T-helper 17 cell (primary cell): ENCODE measurements around the gene NAPSA. TPM values are rescaled to one million over a fixed set of nuclear protein-coding genes. Genes with fewer than 3 reads are reported as not detected.
"Not testable (repeated sequence)": the region's sequence is repeated elsewhere in the genome, so short reads cannot be mapped to it uniquely, and the experiment has no call there.

Experiments
- ATAC-seq: fragments of 150-1000 bp; cut with Tn5 transposase; 2 replicates; pipeline ENCODE4 v1.10.0; 2021; ENCODE audit warnings: mild to moderate bottlenecking, moderate library complexity
- DNase-seq, 3 donors: peaks; one replicate each; pipeline versions ENCODE4 v3.0.0 to v3.0.0-alpha.2; 2020 to 2021
- H3K9me3 ChIP-seq: one replicate; pipeline ENCODE4 v1.7.0; 2013; ENCODE audit warnings: low read length, mild to moderate bottlenecking; ENCODE audit not compliant: control insufficient read depth, poor library complexity, severe bottlenecking
- H3K27ac Mint-ChIP-seq: one replicate; pipeline ENCODE4 v1.8.0; 2022; ENCODE audit warnings: mild to moderate bottlenecking, moderate library complexity, mixed read lengths
- H3K27me3 Mint-ChIP-seq: one replicate; pipeline ENCODE4 v1.8.0; 2022; ENCODE audit warnings: mixed read lengths
- H3K36me3 Mint-ChIP-seq: one replicate; pipeline ENCODE4 v1.8.0; 2022; ENCODE audit warnings: low read depth, mixed read lengths
- H3K4me1 Mint-ChIP-seq: one replicate; pipeline ENCODE4 v1.8.0; 2022; ENCODE audit warnings: mild to moderate bottlenecking, mixed read lengths
- H3K4me3 Mint-ChIP-seq: one replicate; pipeline ENCODE4 v1.8.0; 2022; ENCODE audit warnings: mild to moderate bottlenecking, moderate library complexity, mixed read lengths
- total RNA-seq, 4 donors: library from RNA in 2 of 4; stranded (reverse) in 2 of 4; gene quantifications; one replicate each; pipeline ENCODE4 v1.2.3 and lab custom pipeline; 2022 to 2026

NAPSA gene
- total RNA-seq, 2 donors from 2014 or later: 0.73 to 0.99 TPM

DNA sequence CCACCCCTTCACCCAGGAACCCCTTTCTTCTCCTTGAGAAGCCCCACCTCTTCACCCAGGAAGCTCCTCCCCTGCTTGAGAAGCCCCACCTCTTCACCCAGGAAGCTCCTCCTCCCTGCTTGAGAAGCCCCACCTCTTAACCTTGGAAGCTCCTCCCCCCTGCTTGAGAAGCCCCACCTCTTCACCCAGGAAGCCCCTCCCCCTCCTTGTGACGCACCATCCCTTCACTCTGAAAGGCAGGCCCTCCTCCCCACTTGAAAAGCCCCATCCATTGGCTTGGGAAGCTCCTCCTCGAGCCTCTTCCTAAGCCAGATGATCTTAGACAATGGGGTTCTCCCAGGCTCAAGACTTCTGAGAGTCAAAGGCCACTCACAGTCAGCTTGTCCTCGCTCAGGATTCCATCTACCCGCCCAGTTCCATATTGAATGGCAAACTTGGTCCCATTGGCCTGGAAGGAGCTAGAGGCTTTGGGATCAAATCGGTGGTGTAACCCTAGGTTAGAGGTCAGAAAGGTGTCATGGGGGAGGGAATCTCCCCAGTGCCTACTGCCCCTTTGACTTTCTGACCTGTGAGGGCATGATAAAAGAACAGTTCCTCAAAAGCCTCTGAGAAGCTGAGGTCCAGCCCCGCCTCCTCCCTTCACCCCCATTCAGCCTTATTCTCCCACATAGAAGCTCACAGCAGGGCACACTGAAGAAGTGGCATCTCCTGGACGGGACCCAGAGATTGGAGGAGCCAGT lies 4.0 kb downstream of the NAPSA start:
- H3K27me3 Mint-ChIP-seq: no peaks in the 10 kb centered on the region
- ATAC-seq (no peak), DNase-seq (no peak)
- no peak overlapping the region for H3K27ac Mint-ChIP-seq
- no peaks in the 10 kb centered on the region for H3K36me3 Mint-ChIP-seq
- peaks cover 39% of the 10 kb centered on the region for H3K4me1 Mint-ChIP-seq
- H3K9me3 ChIP-seq: no peaks in the 10 kb centered on the region
- H3K4me3 Mint-ChIP-seq: peak overlapping the region; percentile 19

DNA sequence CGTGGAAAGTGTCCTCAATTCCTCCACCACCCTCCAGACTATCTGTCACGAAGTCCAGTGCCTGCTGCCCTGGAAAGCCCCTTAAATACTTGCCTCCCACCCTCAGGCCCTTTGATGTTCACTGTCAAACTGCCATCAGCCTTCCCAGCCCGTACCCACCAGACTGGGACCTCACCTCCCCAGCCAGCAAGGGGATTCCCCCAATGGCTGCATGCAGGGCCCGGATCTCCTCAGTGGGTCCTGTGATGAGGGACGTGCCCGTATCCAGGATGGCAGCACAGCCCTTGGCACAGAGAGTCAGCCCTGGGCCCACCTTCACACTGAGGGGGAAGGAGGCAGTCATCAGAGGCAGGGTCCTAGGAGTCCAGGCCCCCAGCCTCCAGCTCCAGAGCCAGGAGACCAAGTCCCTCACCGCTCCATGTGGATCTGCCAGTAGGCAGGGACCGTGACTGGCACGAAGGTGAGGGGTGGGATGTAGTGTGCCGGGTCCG lies 6.1 kb downstream of the NAPSA start:
- Mint-ChIP-seq H3K4me1 (peaks cover 28% of the 10 kb centered on the region), H3K36me3 (no peaks in the 10 kb centered on the region), H3K4me3 (peak overlapping the region; percentile 92), H3K27me3 (no peaks in the 10 kb centered on the region), H3K27ac (peak overlapping the region; percentile 95)
- DNase-seq (no peak), ATAC-seq (no peak)
- no peaks in the 10 kb centered on the region for H3K9me3 ChIP-seq

DNA sequence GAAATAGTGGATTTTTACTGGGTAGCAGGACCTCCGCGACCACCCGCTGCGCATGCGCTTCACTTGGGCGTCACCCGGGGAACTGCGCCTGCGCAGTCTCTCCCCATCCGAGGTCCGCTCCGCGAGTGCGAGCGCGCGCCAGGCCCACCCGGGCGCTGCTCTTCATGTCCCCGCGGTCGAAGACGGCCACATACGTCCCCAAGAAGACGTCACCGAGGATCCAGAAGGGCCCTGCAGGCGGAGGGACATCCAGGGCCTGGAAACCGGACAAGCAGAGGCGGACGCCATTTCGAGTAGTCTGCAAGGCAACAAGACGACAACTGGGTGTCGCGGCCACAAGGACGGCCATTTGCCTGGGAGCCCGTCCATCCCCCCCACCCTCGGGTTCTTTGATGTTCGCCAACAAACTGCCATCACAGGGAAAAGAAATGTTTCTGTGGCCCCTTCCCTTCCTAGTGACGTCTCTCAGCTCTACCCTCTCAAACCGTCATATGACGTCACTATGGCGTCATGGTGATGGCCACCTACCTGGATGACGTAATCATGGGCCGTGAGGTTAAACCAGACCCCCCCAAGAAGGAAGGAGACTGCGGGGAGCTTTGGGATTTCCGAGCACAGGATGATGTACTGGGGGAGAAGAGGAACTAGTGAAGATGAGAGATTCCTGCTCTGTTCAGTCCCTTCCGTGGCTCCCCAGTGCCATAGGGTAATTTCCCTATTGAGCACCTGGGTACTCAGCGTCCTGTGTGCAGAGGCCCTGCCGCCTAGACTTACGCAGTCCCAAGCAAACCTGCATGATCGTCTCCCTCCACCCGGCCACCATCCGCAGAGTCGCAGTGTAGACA lies 6.7 kb downstream of the NAPSA start:
- Mint-ChIP-seq H3K27ac (peak overlapping the region; percentile 95), H3K36me3 (no peaks in the 10 kb centered on the region), H3K27me3 (no peaks in the 10 kb centered on the region), H3K4me3 (peak overlapping the region; percentile 92), H3K4me1 (peaks cover 26% of the 10 kb centered on the region)
- ATAC-seq (peak; percentile 29), DNase-seq (peak; percentile 65 to 71 (median 70))
- H3K9me3 ChIP-seq: no peaks in the 10 kb centered on the region

- Mint-ChIP-seq H3K27me3 (no peaks in the 10 kb centered on the region), H3K27ac (peak overlapping the region; percentile 95), H3K36me3 (no peaks in the 10 kb centered on the region), H3K4me1 (peaks cover 22% of the 10 kb centered on the region), H3K4me3 (peak overlapping the region; percentile 92)
- ATAC-seq: peak; percentile 88
- no peaks in the 10 kb centered on the region for H3K9me3 ChIP-seq
- DNase-seq: peak; percentile 75 to 76 (median 76)
Measured at GRCh38 chr19:50357178-50358100, 8.0 kb downstream of the NAPSA start.

DNA sequence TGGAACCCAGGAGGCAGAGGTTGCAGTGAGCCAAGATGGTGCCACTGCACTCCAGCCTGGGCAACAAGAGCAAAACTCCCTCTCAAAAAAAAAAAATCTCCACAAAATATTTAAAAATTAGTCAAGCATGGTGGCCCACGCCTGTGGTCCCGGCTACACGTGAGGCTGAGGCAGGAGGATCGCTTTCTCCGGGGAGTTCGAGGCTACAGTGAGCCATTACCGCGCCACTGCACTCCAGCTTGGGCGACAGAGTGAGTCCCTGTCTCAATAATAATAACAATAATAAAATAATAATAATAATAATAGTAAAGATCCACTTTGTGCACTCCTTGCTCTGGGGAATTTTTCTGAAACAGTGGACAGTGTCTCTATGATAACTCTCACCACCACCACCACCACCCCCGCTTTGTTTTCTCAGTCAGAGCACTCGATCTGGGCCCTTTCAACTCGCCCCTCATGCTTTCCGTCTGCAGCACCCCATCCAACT lies 8.7 kb downstream of the NAPSA start:
- Mint-ChIP-seq H3K27ac (peak overlapping the region; percentile 95), H3K27me3 (no peaks in the 10 kb centered on the region), H3K36me3 (no peaks in the 10 kb centered on the region), H3K4me3 (peak overlapping the region; percentile 92), H3K4me1 (peaks cover 21% of the 10 kb centered on the region)
- no peak for ATAC-seq
- no peak for DNase-seq
- H3K9me3 ChIP-seq: no peaks in the 10 kb centered on the region

DNA sequence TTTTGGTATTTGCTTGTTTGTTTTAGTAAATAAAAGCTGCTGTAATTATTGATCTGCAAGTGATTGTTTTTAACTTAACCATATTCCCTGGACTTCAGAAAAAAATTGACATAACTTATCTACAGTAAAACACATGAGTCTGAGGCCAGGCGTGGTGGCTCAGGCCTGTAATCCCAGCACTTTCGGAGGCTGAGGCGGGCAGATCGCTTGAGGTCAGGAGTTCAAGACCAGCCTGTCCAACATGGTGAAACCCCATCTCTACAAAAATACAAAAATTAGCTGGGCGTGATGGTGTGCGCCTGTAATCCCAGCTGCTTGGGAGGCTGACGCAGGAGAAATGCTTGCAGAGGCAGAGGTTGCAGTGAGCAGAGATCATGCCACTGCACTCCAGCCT lies 12.0 kb downstream of the NAPSA start:
- H3K36me3 Mint-ChIP-seq, ATAC-seq, H3K9me3 ChIP-seq, DNase-seq, H3K27me3 Mint-ChIP-seq, H3K4me3 Mint-ChIP-seq, H3K4me1 Mint-ChIP-seq, H3K27ac Mint-ChIP-seq: not testable (repeated sequence)

DNA sequence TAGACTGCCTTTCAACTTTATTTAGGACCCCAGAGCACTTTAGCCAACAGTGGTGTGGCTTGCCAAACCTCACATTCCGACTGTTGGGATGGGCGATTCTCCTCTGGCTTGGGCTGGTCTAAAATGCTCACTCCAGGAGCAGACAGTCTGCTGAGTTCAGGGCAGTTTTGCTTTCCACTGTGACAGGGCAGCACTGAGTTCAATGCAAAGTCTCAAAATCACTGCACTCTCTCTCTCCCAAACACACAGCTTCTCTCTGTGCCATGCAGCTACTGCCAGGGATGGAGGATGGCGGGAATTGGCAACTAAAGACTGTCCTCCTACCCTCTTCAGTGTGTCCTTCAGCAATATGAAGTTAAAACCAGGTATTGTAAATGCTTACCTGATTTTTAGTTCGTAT lies 13.2 kb downstream of the NAPSA start:
- no peak for ATAC-seq
- Mint-ChIP-seq H3K27ac (no peak overlapping the region), H3K4me1 (peaks cover 7% of the 10 kb centered on the region)

DNA sequence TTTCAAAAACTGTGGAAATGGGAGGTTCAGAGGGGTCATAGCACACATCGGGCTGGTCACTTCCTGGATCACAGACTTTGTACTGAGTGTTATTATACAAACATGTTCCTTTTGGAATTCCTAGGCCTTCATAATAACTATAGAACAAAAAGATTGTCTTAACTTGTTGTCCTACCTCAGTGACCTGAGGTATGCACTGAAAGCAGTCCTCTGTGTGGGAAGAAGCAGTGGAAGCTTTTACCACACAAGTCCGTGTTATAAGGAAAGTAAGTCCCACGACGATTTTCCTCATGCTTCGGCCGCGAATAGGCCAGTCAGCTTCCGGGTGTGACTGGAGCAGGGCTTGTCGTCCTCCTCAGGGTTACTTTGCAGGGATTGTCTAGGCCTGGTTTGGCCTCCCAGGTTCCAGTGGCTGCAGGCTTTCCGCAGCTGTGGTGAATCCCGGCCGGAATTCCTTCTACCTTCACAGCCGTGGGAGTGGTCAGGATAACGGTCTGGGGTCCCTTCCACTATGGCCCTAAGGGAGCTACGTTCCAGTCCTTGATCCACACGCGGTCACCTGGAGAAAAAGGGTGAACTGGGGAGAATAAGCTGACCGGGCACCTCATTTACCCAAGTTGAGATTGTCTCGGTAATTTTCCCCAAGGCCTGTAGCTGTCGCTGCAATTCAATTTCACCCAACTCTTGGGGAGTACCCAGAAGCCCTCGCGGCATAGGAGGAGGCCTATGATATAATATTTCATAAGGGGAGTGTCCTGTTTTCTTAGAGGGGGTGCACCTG lies 16.0 kb downstream of the NAPSA start:
- Mint-ChIP-seq H3K36me3 (peaks cover 3% of the 10 kb centered on the region), H3K4me1 (peaks cover 8% of the 10 kb centered on the region), H3K27ac (no peak overlapping the region), H3K27me3 (no peaks in the 10 kb centered on the region), H3K4me3 (no peak overlapping the region)
- DNase-seq (no peak), ATAC-seq (no peak)
- no peaks in the 10 kb centered on the region for H3K9me3 ChIP-seq

More for the DNA sequence above, 13.2 kb downstream of the NAPSA start:
- H3K9me3 ChIP-seq: no peaks in the 10 kb centered on the region
- Mint-ChIP-seq H3K27me3 (no peaks in the 10 kb centered on the region), H3K36me3 (no peaks in the 10 kb centered on the region), H3K4me3 (no peak overlapping the region)
- DNase-seq: no peak

- not testable (repeated sequence) for DNase-seq, H3K36me3 Mint-ChIP-seq, H3K4me1 Mint-ChIP-seq, H3K9me3 ChIP-seq, H3K27me3 Mint-ChIP-seq
- Mint-ChIP-seq H3K27ac (peak overlapping the region; percentile 61), H3K4me3 (peak overlapping the region; percentile 77)
- peak; percentile 32 for ATAC-seq
Measured at GRCh38 chr19:50347089-50347581, 18.3 kb downstream of the NAPSA start.

- DNase-seq (no peak), ATAC-seq (peak; percentile 73)
- Mint-ChIP-seq H3K27ac (no peak overlapping the region), H3K4me3 (peak overlapping the region; percentile 46), H3K4me1 (peaks cover 8% of the 10 kb centered on the region), H3K27me3 (no peaks in the 10 kb centered on the region), H3K36me3 (peaks cover 3% of the 10 kb centered on the region)
- H3K9me3 ChIP-seq: no peaks in the 10 kb centered on the region
Measured at GRCh38 chr19:50344661-50345318, 20.6 kb downstream of the NAPSA start.

GRCh38 chr19:50341091-50341564 lies 24.3 kb downstream of the NAPSA start:
- no peak overlapping the region for H3K27ac Mint-ChIP-seq
- no peak for DNase-seq

More at GRCh38 chr19:50341091-50341564, 24.3 kb downstream of the NAPSA start:
- Mint-ChIP-seq H3K4me1 (peaks cover 2% of the 10 kb centered on the region), H3K36me3 (peaks cover 5% of the 10 kb centered on the region), H3K4me3 (no peak overlapping the region), H3K27me3 (peaks cover 6% of the 10 kb centered on the region)
- no peaks in the 10 kb centered on the region for H3K9me3 ChIP-seq
- peak; percentile 62 for ATAC-seq
